HG02798 (cell line): ENCODE results near the gene TEAD1.

ENCODE experiments used
- ATAC-seq: cut with Tn5 transposase; IDR thresholded peaks from one replicate; pipeline ENCODE4 v1.9.1; 2021; ENCODE audit warnings: mild to moderate bottlenecking; ENCODE audit not compliant: unreplicated experiment, poor library complexity

Gene TEAD1

GRCh38 chr11:12802418-12803085, 128.3 kb downstream of the TEAD1 start:
- no peak for ATAC-seq

- no peak for ATAC-seq
These were observed 129.0 kb downstream of the TEAD1 start for GRCh38 chr11:12803086-12803826.

GRCh38 chr11:12806113-12806512, 131.9 kb downstream of the TEAD1 start:
- no peak for ATAC-seq

GRCh38 chr11:12807621-12808020, 133.4 kb downstream of the TEAD1 start:
- no peak for ATAC-seq

- ATAC-seq = no peak
These were observed 134.3 kb downstream of the TEAD1 start for GRCh38 chr11:12808519-12808918.

- ATAC-seq = no peak
These were observed 135.1 kb downstream of the TEAD1 start for GRCh38 chr11:12809364-12809763.

- no peak for ATAC-seq
These were observed 135.8 kb downstream of the TEAD1 start for GRCh38 chr11:12809864-12810567.

GRCh38 chr11:12810568-12810894, 136.3 kb downstream of the TEAD1 start:
- no peak for ATAC-seq

GRCh38 chr11:12811861-12812260, 137.6 kb downstream of the TEAD1 start:
- ATAC-seq = no peak

GRCh38 chr11:12812849-12813248, 138.6 kb downstream of the TEAD1 start:
- ATAC-seq = no peak

- no peak for ATAC-seq
These were observed 139.4 kb downstream of the TEAD1 start for GRCh38 chr11:12813371-12814225.

GRCh38 chr11:12815129-12815480, 140.9 kb downstream of the TEAD1 start:
- no peak for ATAC-seq

GRCh38 chr11:12815931-12816494, 141.8 kb downstream of the TEAD1 start:
- no peak for ATAC-seq

GRCh38 chr11:12817681-12818332, 143.6 kb downstream of the TEAD1 start:
- no peak for ATAC-seq

- no peak for ATAC-seq
These were observed 144.3 kb downstream of the TEAD1 start for GRCh38 chr11:12818333-12819015.

- no peak for ATAC-seq
These were observed 148.3 kb downstream of the TEAD1 start for GRCh38 chr11:12822392-12823022.

GRCh38 chr11:12824281-12825041, 150.2 kb downstream of the TEAD1 start:
- no peak for ATAC-seq

GRCh38 chr11:12826441-12826840, 152.2 kb downstream of the TEAD1 start:
- no peak for ATAC-seq
